ENCODE results near the gene CMC1. TPM values are rescaled to one million over a fixed set of nuclear protein-coding genes. Genes with fewer than 3 reads are reported as not detected.

The CMC1 gene
- total RNA-seq, 2 donors from 2014 or later, result 10.5 to 16.2 TPM

GRCh38 chr3:28292622-28293021, 51.2 kb downstream of the CMC1 start:
- H3K27ac ChIP-seq, result no peak overlapping the region
- no peaks in the 10 kb centered on the region for H3K27me3 ChIP-seq (replicated peaks; ENCODE audit: insufficient read depth)
- TF ChIP-seq POLR2A (IDR thresholded peaks at IDR 0.05) (no peak), CTCF (IDR thresholded peaks at IDR 0.05) (no peak), POLR2AphosphoS5 (IDR thresholded peaks at IDR 0.05) (no peak)
- H3K9me3 ChIP-seq, result no peaks in the 10 kb centered on the region
- H3K4me1 ChIP-seq (replicated peaks), result no peaks in the 10 kb centered on the region
- no peaks in the 10 kb centered on the region for H3K36me3 ChIP-seq
- 90% methylated on average over 4 of the region's 4 CpGs for WGBS
- H3K4me3 ChIP-seq, result no peak overlapping the region
- no peak for DNase-seq (ENCODE audit: low spot score)
- intact Hi-C loops (cut with DNase I), result no loop called here

DNA sequence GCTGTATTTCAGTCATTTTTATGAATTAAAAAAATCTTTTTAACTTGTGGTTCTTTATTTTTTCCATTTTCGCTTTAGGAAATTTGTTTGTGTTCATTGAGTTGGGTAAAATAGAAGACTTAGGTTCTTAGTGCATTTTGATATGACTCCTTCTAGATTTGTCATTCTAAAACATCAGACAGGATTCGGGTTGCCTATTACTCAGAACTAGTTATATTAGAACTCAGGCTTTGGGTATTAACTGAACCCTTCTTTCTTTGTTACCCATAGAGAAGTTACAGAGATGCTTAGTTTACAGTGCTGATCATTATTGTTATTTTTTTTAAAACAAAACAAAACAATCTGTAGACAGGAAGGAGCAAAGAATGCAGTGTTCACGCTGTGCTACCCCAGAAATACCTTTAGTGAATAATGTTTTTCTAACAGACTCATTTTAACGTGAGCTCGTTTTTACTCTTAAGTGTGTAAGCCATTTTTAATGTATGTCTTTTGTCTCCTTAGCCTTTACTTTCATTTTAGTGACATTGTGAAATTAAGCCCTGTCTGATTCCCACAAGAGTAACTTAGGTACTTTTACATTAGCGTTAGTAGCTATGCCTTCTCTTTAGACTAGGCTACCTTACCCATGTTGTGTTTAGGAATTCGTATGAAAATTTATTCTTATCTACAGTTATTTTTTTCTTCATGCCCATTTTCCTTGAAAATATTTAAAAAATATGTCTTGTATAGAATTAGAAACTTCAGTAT, 53.4 kb downstream of the CMC1 start:
- intact Hi-C loops (cut with DNase I), result no loop called here
- Histone ChIP-seq H3K27ac (no peak overlapping the region), H3K27me3 (replicated peaks; ENCODE audit: insufficient read depth) (no peaks in the 10 kb centered on the region), H3K9me3 (no peaks in the 10 kb centered on the region), H3K4me3 (no peak overlapping the region), H3K4me1 (replicated peaks) (no peaks in the 10 kb centered on the region), H3K36me3 (no peaks in the 10 kb centered on the region)
- WGBS, result 90% methylated on average over 7 of the region's 7 CpGs
- DNase-seq (ENCODE audit: low spot score), result no peak
- TF ChIP-seq CTCF (IDR thresholded peaks at IDR 0.05) (no peak), POLR2AphosphoS5 (IDR thresholded peaks at IDR 0.05) (no peak), POLR2A (IDR thresholded peaks at IDR 0.05) (no peak)

DNA sequence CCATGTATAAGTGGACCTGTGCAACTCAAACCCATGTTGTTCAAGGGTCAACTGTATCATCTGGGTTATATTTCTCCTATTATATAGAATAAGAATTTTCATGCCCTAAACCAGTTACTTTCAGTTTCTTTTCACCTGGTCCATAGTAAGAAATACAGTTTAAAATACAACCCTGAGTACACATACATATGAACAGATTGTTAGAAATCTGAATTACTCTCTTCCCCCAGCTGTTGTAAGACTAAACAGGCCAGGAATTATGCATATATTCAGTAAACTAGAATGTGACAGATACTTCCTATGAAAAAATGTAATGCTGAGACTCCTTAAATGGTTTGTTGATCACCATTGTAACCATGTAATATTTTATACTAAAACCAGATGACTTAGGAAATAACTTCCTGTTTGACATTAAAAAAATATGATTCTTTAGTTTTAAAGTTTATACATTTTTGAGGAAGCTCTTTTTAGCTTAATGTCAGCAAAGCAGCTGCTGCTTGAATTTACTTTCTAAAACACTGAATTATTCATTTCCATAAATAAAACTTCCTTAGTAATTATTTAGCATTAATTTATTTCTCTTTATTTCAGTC, 54.6 kb downstream of the CMC1 start:
- DNase-seq (ENCODE audit: low spot score), result no peak
- Histone ChIP-seq H3K27ac (no peak overlapping the region), H3K27me3 (replicated peaks; ENCODE audit: insufficient read depth) (no peaks in the 10 kb centered on the region), H3K4me3 (no peak overlapping the region), H3K36me3 (no peaks in the 10 kb centered on the region), H3K4me1 (replicated peaks) (no peaks in the 10 kb centered on the region), H3K9me3 (no peaks in the 10 kb centered on the region)
- intact Hi-C loops (cut with DNase I), result no loop called here
- TF ChIP-seq POLR2AphosphoS5 (IDR thresholded peaks at IDR 0.05) (no peak), POLR2A (IDR thresholded peaks at IDR 0.05) (no peak), CTCF (IDR thresholded peaks at IDR 0.05) (no peak)

DNA sequence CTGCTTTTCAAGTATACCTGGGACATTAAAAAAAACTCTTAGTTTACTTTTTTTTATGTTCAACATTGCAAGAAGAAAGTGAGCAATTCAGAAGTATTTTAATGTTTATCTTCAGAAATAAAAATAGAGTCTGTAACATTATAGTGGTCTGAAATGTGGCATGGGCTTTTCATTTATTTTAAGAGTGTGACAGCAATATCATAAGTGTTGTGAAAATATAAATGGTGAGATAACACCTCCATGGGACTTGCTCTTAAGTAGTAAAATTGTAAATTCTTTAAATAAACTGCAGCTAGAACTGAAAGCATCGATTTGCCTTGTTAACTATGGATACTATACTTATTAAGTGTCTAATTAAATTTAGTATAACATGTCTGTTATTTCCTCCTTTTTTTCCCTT, 58.3 kb downstream of the CMC1 start:
- 70% methylated on average over 1 of the region's 1 CpG for WGBS
- no peak for TF ChIP-seq POLR2A (IDR thresholded peaks at IDR 0.05)
- TF ChIP-seq CTCF (IDR thresholded peaks at IDR 0.05), result no peak
- TF ChIP-seq POLR2AphosphoS5 (IDR thresholded peaks at IDR 0.05), result no peak
- intact Hi-C loops (cut with DNase I), result no loop called here

More for the DNA sequence above, 58.3 kb downstream of the CMC1 start:
- Histone ChIP-seq H3K9me3 (no peaks in the 10 kb centered on the region), H3K27ac (no peak overlapping the region), H3K4me1 (replicated peaks) (no peaks in the 10 kb centered on the region), H3K36me3 (no peaks in the 10 kb centered on the region), H3K4me3 (no peak overlapping the region), H3K27me3 (replicated peaks; ENCODE audit: insufficient read depth) (no peaks in the 10 kb centered on the region)
- DNase-seq (ENCODE audit: low spot score), result no peak
